Measurements from ENCODE around the gene SEM1.
A peak's percentile ranks its signal among the peaks of the same experiment; 100 is the strongest.
"Not testable (repeated sequence)": the region's sequence is repeated elsewhere in the genome, so short reads cannot be mapped to it uniquely, and the experiment has no call there.

Gene SEM1

GRCh38 chr7:96658022-96658412 lies 51.6 kb downstream of the SEM1 start:
- DNase-seq, result no peak

GRCh38 chr7:96657347-96658021 lies 52.2 kb downstream of the SEM1 start:
- DNase-seq, result peak; percentile 28

- DNase-seq, result no peak
Measured at GRCh38 chr7:96655956-96656355, 53.7 kb downstream of the SEM1 start.

- no peak for DNase-seq
Measured at GRCh38 chr7:96654630-96655188, 54.9 kb downstream of the SEM1 start.

GRCh38 chr7:96649981-96650380 lies 59.7 kb downstream of the SEM1 start:
- DNase-seq, result no peak

- DNase-seq, result no peak
Measured at GRCh38 chr7:96648784-96649183, 60.9 kb downstream of the SEM1 start.

- DNase-seq, result no peak
Measured at GRCh38 chr7:96647733-96648132, 61.9 kb downstream of the SEM1 start.

GRCh38 chr7:96645084-96645483 lies 64.6 kb downstream of the SEM1 start:
- DNase-seq, result no peak

GRCh38 chr7:96643436-96643835 lies 66.2 kb downstream of the SEM1 start:
- DNase-seq, result not testable (repeated sequence)

- DNase-seq, result no peak
Measured at GRCh38 chr7:96640054-96640453, 69.6 kb downstream of the SEM1 start.
